Activated CD4-positive, CD25-positive, alpha-beta regulatory T cell treated with anti-CD3 and anti-CD28 coated beads, Interleukin-2, amount 50 U/mL, for 72 hours (primary cell): ENCODE measurements around the gene NKX6-2.
"Not testable (repeated sequence)": the region's sequence is repeated elsewhere in the genome, so short reads cannot be mapped to it uniquely, and the experiment has no call there.

Experiments used
- DNase-seq: peaks from one replicate; pipeline ENCODE4 v3.0.0; 2021

The NKX6-2 gene

GRCh38 chr10:132793871-132794849, 8.2 kb upstream of the NKX6-2 start:
- no peak for DNase-seq

GRCh38 chr10:132793213-132793612, 7.3 kb upstream of the NKX6-2 start:
- DNase-seq = no peak

- DNase-seq = no peak
Measured at GRCh38 chr10:132792796-132793195, 6.8 kb upstream of the NKX6-2 start.

GRCh38 chr10:132792099-132792498, 6.2 kb upstream of the NKX6-2 start:
- DNase-seq = not testable (repeated sequence)

GRCh38 chr10:132790934-132791829, 5.2 kb upstream of the NKX6-2 start:
- DNase-seq = no peak

GRCh38 chr10:132790470-132790869, 4.5 kb upstream of the NKX6-2 start:
- DNase-seq = no peak

GRCh38 chr10:132789659-132790148, 3.8 kb upstream of the NKX6-2 start:
- no peak for DNase-seq

- no peak for DNase-seq
Measured at GRCh38 chr10:132788831-132789219, 2.9 kb upstream of the NKX6-2 start.

- no peak for DNase-seq
Measured at GRCh38 chr10:132788180-132788830, 2.4 kb upstream of the NKX6-2 start.

GRCh38 chr10:132787495-132788179, 1.7 kb upstream of the NKX6-2 start:
- no peak for DNase-seq

- DNase-seq = no peak
Measured at GRCh38 chr10:132786884-132787494, 1.0 kb upstream of the NKX6-2 start.

- no peak for DNase-seq
Measured at GRCh38 chr10:132786476-132786883, 533 bp upstream of the NKX6-2 start.

- DNase-seq = no peak
Measured at GRCh38 chr10:132784866-132785722, 853 bp downstream of the NKX6-2 start.

- no peak for DNase-seq
Measured at GRCh38 chr10:132783940-132784865, 1.7 kb downstream of the NKX6-2 start.

GRCh38 chr10:132783165-132783939, 2.6 kb downstream of the NKX6-2 start:
- DNase-seq = no peak

- no peak for DNase-seq
Measured at GRCh38 chr10:132781556-132781955, 4.4 kb downstream of the NKX6-2 start.

GRCh38 chr10:132780356-132780755, 5.6 kb downstream of the NKX6-2 start:
- no peak for DNase-seq

GRCh38 chr10:132779549-132780294, 6.2 kb downstream of the NKX6-2 start:
- no peak for DNase-seq
